Limb (tissue), 2 donors: ENCODE measurements around the gene C6orf120.
"Not testable (repeated sequence)": the region's sequence is repeated elsewhere in the genome, so short reads cannot be mapped to it uniquely, and the experiment has no call there.

Experiments
- DNase-seq, 2 donors: peaks; one replicate each; pipeline ENCODE4 v3.0.0-alpha.2; 2016; ENCODE audit errors: extremely low spot score in 2 of 2

Gene C6orf120

GRCh38 chr6:169678342-169678741 lies 23.6 kb upstream of the C6orf120 start:
- DNase-seq: no peak

GRCh38 chr6:169684056-169684455 lies 17.9 kb upstream of the C6orf120 start:
- DNase-seq: no peak

GRCh38 chr6:169685860-169686259 lies 16.1 kb upstream of the C6orf120 start:
- no peak for DNase-seq

GRCh38 chr6:169689287-169689686 lies 12.6 kb upstream of the C6orf120 start:
- no peak for DNase-seq

GRCh38 chr6:169691260-169691659 lies 10.7 kb upstream of the C6orf120 start:
- no peak for DNase-seq

- DNase-seq: no peak
Measured at GRCh38 chr6:169692516-169692915, 9.4 kb upstream of the C6orf120 start.

GRCh38 chr6:169695131-169695530 lies 6.8 kb upstream of the C6orf120 start:
- no peak for DNase-seq

GRCh38 chr6:169697115-169697514 lies 4.8 kb upstream of the C6orf120 start:
- not testable (repeated sequence) for DNase-seq

GRCh38 chr6:169700296-169700695 lies 1.6 kb upstream of the C6orf120 start:
- DNase-seq: no peak

GRCh38 chr6:169701311-169701953 lies 494 bp upstream of the C6orf120 start:
- no peak for DNase-seq

- DNase-seq: no peak
Measured at GRCh38 chr6:169702840-169703246, 917 bp downstream of the C6orf120 start.

- no peak for DNase-seq
Measured at GRCh38 chr6:169707772-169708171, 5.8 kb downstream of the C6orf120 start.

- DNase-seq: no peak
Measured at GRCh38 chr6:169709293-169709692, 7.4 kb downstream of the C6orf120 start.

GRCh38 chr6:169710009-169710408 lies 8.1 kb downstream of the C6orf120 start:
- DNase-seq: no peak

- no peak for DNase-seq
Measured at GRCh38 chr6:169714178-169714577, 12.3 kb downstream of the C6orf120 start.

GRCh38 chr6:169714595-169714994 lies 12.7 kb downstream of the C6orf120 start:
- no peak for DNase-seq

- no peak for DNase-seq
Measured at GRCh38 chr6:169719117-169719516, 17.2 kb downstream of the C6orf120 start.

GRCh38 chr6:169720207-169720855 lies 18.4 kb downstream of the C6orf120 start:
- no peak for DNase-seq

- peak in 1 of 2 donors; percentile 57 for DNase-seq
Measured at GRCh38 chr6:169722362-169723199, 20.7 kb downstream of the C6orf120 start.

- DNase-seq: peak; percentile 49 to 88
Measured at GRCh38 chr6:169723200-169723909, 21.4 kb downstream of the C6orf120 start.

GRCh38 chr6:169723991-169724493 lies 22.1 kb downstream of the C6orf120 start:
- no peak for DNase-seq
